HFF-Myc (cell line): ENCODE data around the gene PRKAR2A.

Experiments used
- DNase-seq: peaks from one replicate; pipeline ENCODE4 v3.0.0-alpha.2; 2011; ENCODE audit warnings: low read depth; ENCODE audit errors: extremely low read depth
- H3K4me3 ChIP-seq: replicated peaks from 2 replicates; pipeline ENCODE4 v1.5.1; 2011; ENCODE audit warnings: low read depth, mild to moderate bottlenecking, control low read depth, low read length
- CTCF ChIP-seq: IDR thresholded peaks from 2 replicates; pipeline ENCODE4 v1.5.1; 2012; ENCODE audit warnings: mild to moderate bottlenecking, low read depth, low read length, control low read depth; ENCODE audit errors: missing control alignments

Gene PRKAR2A

GRCh38 chr3:48697952-48698351 is 149.7 kb downstream of the PRKAR2A start:
- H3K4me3 ChIP-seq, result no peak overlapping the region
- no peak for TF ChIP-seq CTCF
- DNase-seq, result no peak

GRCh38 chr3:48696601-48697000 is 151.1 kb downstream of the PRKAR2A start:
- no peak for TF ChIP-seq CTCF
- no peak for DNase-seq
- H3K4me3 ChIP-seq, result no peak overlapping the region
